GM20000 (cell line): ENCODE results near the gene CROCC2.

Source experiments
- DNase-seq: peaks from one replicate; pipeline ENCODE4 v3.0.0; 2012; ENCODE audit warnings: low spot score
- TF ChIP-seq, protein P1 (sequence below): IDR thresholded peaks from 2 replicates; pipeline ENCODE4 v1.5.1; 2012; ENCODE audit warnings: mild to moderate bottlenecking, control low read depth; ENCODE audit errors: extremely low read depth, missing control alignments

CROCC2 gene

DNA sequence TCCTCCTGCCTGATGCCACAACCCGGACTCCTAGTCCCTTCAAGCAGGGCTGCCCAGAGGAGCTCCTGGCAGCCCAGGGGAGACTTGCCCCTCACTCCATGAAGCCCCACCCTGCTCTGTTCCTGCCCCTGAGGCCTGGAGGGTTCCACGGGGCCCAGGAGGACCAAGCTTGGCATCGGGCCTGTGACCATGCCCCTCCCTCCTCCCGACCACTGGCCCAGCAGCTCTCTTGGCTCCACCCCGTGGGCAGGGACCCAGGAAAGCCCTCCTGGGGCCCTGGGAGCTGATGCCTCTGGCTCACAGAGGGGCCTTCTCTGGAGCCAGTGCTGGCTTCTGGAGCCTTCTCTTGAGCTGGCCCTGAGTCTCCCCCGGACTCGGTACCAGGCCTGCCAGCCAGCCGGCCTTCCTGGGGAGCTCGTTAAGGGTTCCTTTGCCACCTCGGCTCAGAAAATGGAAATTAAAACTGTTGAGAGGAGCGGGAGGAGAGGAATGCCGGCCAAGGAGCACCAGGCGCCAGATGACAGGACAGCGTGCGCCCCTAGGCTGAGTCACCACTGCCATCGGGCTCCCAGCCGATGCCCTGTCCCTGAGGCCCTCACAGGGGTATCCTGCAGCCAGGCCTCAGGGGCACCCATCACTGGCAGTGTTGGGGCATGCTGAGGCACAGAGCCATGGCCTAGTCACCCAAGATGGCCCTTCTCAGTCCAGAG is 51.7 kb downstream of the CROCC2 start:
- TF ChIP-seq, protein P1, sequence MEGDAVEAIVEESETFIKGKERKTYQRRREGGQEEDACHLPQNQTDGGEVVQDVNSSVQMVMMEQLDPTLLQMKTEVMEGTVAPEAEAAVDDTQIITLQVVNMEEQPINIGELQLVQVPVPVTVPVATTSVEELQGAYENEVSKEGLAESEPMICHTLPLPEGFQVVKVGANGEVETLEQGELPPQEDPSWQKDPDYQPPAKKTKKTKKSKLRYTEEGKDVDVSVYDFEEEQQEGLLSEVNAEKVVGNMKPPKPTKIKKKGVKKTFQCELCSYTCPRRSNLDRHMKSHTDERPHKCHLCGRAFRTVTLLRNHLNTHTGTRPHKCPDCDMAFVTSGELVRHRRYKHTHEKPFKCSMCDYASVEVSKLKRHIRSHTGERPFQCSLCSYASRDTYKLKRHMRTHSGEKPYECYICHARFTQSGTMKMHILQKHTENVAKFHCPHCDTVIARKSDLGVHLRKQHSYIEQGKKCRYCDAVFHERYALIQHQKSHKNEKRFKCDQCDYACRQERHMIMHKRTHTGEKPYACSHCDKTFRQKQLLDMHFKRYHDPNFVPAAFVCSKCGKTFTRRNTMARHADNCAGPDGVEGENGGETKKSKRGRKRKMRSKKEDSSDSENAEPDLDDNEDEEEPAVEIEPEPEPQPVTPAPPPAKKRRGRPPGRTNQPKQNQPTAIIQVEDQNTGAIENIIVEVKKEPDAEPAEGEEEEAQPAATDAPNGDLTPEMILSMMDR, result no peak
- no peak for DNase-seq

DNA sequence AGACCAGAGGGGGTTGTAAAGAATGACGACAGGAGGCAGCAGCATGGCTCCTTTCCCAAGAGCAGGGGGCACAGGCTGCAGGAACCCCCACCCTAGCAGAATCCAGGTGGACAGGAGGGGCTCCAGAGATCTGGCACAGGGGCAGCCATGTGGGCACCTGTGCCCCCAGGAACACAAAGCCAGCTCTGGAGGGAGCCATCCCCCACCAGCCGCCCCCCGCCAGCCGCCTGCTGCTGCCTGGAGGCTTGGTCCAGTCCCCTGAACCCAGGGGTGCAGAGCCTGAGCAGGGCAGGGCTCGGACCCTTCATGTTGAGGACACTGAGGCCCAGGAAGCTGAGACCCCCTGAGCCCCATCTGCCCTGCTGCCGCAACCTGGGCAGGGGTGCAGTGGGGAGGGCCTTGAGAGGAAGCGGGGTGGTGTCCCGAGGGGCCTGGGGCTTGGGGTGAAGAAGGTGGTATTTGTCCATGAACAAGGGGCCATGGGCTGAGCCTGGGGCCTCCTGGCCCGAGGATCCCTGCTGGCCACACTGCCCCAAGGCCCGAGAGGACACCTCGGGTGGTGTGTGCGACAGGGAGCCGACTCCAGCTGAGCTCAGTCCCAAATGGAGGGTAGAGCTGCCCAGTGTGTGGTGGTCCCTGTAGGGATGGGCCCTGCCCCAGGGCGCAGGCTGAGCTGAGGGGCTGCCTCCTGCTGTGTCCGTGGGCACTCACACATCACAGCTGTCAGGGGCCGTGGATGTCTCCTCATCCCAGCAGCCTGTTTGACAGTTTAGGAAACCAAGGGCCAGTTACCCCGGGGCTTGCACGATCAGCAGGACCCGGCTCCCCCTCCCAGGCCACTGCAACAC is 52.5 kb downstream of the CROCC2 start:
- no peak for DNase-seq
- TF ChIP-seq, protein P1, result no peak

DNA sequence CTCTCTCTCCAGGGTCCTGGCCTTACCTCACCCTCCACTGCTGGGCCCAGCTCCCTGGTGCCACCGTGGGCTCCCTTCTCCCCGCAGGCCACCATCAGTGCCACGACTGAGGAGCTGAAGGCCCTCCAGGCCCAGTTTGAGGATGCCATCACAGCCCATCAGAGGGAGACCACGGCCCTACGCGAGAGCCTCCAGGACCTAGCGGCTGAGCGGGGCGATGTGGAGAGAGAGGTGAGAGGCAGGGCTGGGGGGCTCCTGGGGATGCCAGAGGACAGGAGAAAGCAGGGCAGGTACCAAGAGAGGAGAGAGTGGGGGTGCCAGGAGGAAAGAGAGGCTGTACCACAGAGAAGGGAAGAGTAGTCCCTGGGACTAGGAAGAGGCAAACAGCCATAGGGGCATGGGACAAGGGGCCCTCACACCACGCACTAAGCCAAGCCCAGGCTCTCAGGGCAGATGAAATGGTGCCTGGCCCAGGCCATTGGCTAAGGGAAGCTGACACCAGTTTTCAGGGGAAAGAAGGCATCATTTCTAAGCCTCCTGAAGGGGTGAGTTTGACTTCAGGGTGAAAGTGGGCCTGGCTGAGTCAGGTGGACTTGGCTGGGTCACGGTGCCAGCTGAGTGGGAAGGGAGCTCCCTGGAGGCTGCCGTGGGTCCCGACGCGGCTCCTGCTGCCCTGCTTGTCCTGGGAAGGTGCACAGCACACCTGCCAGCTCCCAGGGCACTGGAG is 53.2 kb downstream of the CROCC2 start:
- TF ChIP-seq, protein P1, result no peak
- no peak for DNase-seq

DNA sequence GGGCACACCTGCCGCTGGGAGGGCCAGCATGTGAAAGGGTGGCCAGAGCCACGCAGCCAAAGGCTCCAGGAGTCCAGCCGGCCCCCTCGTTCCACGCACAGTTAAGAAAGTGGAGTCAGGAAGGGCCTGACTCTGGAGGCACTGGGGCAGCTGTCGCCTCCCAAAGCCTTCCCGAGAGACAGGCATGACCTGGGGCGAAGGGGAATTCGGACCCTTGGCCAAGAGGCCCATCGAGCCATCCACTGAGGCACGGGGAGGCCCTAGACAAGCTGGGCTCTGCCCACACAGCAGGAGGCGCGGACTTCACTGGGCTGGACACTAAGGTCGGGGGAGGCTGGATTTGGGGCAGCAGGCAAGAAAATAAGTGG is 53.8 kb downstream of the CROCC2 start:
- TF ChIP-seq, protein P1, result no peak
- DNase-seq, result no peak

DNA sequence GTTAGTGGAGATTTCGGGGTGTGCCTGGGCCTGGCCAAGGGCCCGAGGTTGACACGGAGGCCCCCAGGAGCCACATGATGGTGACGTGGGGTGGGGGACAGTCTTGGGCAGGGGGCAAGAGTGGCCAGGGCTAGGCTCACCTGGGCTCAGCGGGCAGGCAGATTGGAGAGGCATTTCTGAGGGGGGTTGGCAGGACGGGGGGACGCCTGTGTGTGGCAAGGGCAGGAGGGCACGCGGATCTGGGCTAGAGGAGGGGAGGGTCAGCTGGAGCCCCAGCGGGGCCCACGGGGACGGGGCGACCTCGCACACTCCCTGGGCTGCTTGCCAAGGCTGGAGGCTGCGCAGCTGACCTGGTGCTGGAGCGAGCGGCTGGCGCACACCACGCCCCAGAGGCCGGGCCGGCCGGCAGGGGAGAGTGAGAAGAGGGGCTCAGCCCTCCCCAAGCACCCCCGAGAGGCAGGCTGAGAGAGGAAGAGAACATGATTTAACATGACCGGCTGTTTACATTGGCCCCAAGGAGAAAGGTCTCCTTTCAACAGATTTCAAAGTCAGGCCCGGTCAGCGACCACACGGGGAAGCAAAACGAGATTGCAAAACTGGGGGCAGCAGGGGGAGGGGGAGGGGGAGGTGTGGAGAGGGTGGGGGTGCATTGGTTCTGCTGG is 54.3 kb downstream of the CROCC2 start:
- DNase-seq, result no peak
- TF ChIP-seq, protein P1, result no peak

DNA sequence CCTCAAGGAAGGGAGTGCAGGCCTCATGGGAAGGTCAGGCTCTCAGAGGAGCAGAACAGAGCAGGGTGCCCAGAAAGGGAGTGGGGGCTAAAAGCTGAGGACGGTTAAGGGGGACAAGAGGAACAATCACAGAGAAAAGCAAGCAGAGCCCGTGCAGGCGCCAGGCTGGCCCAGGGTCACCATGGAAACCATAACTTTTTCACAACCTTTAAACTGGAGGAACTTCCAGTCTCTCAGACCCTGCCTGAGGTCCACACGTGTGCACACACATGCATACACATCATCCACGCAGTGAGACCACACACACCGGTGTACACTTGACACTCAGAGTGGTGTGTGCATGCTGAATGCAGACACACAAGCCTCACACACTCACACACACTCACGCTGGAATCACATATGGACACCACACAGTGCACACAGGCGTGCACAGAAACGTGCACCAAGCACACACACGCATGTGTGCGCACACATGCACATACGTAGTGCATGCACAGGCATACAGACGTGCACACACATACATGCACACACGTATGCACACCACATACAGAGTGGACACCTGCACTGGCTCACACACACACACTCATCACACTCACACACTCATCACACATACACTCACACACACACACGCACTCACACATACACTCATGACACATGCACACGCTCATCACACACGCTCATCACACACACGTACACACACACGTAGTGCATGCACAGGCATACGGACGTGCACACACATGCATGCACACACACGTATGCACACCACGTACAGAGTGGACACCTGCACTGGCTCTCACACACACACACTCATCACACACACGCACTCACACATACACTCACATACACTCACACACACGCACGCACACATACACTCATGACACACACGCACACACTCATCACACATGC is 55.1 kb downstream of the CROCC2 start:
- TF ChIP-seq, protein P1, result no peak

More for the DNA sequence above, 55.1 kb downstream of the CROCC2 start:
- DNase-seq, result no peak
